ENCODE results near the gene MTA3.

MTA3 gene

DNA sequence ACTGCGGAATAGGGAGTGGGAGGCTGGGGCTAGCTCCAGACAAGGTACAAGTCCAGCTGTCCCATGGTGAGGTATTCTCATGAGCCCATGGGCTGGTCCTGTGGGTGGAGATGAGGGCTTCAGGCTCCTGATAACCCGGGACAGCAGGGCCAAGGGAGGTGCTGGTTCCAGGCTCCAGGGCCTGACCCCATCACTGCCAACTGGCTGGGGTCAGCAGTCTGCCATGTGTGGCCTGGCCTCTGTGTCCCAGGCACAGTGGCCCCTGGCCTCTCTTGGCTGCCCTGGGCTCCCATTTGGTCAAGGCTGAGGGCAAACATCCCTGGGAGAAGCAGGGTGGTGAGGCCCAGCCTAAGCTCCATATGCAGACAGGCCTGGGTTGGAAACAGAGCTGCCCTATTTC is 196.5 kb downstream of the MTA3 start:
- H3K36me3 Mint-ChIP-seq (ENCODE audit: low read depth), result peaks cover 10% of the 10 kb centered on the region
- TF ChIP-seq, protein P1, sequence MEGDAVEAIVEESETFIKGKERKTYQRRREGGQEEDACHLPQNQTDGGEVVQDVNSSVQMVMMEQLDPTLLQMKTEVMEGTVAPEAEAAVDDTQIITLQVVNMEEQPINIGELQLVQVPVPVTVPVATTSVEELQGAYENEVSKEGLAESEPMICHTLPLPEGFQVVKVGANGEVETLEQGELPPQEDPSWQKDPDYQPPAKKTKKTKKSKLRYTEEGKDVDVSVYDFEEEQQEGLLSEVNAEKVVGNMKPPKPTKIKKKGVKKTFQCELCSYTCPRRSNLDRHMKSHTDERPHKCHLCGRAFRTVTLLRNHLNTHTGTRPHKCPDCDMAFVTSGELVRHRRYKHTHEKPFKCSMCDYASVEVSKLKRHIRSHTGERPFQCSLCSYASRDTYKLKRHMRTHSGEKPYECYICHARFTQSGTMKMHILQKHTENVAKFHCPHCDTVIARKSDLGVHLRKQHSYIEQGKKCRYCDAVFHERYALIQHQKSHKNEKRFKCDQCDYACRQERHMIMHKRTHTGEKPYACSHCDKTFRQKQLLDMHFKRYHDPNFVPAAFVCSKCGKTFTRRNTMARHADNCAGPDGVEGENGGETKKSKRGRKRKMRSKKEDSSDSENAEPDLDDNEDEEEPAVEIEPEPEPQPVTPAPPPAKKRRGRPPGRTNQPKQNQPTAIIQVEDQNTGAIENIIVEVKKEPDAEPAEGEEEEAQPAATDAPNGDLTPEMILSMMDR (IDR thresholded peaks at IDR 0.05), result no peak

DNA sequence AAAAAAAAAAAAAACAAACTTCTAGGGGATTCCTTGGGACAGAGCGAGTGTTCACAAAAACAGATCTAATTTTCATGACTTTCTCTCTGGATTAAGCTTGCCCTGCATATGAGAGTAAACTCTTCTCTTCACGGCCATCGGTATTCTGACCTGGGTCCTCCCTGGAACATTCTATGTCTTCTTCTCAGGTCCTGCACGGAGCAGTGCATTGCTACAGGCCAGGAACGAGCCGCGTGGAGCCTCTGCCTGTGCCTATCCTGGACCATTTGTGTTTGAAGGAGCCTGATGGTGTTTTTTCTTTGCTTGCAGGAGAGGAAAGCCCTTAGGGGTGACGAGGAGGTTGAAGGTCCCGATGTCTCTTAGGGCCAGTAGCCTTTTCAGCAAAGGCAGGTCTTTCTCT is 197.3 kb downstream of the MTA3 start:
- H3K9me3 Mint-ChIP-seq, result no peaks in the 10 kb centered on the region
- TF ChIP-seq, protein P1 (IDR thresholded peaks at IDR 0.05), result no peak
- DNase-seq, result no peak
- H3K36me3 Mint-ChIP-seq (ENCODE audit: low read depth), result peaks cover 6% of the 10 kb centered on the region
- H3K4me1 Mint-ChIP-seq, result peaks cover 11% of the 10 kb centered on the region
- no peak overlapping the region for H3K4me3 Mint-ChIP-seq
- H3K27ac Mint-ChIP-seq, result no peak overlapping the region
- H3K27me3 Mint-ChIP-seq (ENCODE audit: low read depth, poor library complexity), result peaks cover 9% of the 10 kb centered on the region

More for the DNA sequence above, 196.5 kb downstream of the MTA3 start:
- Mint-ChIP-seq H3K4me3 (no peak overlapping the region), H3K4me1 (peaks cover 11% of the 10 kb centered on the region), H3K27me3 (ENCODE audit: low read depth, poor library complexity) (peaks cover 13% of the 10 kb centered on the region), H3K27ac (no peak overlapping the region), H3K9me3 (no peaks in the 10 kb centered on the region)
- no peak for DNase-seq

GRCh38 chr2:42767080-42767898 is 198.9 kb downstream of the MTA3 start:
- Mint-ChIP-seq H3K36me3 (ENCODE audit: low read depth) (peaks cover 6% of the 10 kb centered on the region), H3K9me3 (no peaks in the 10 kb centered on the region), H3K27me3 (ENCODE audit: low read depth, poor library complexity) (peaks cover 9% of the 10 kb centered on the region), H3K4me1 (peaks cover 11% of the 10 kb centered on the region), H3K27ac (no peak overlapping the region), H3K4me3 (no peak overlapping the region)
- no peak for DNase-seq
- TF ChIP-seq, protein P1 (IDR thresholded peaks at IDR 0.05), result no peak

DNA sequence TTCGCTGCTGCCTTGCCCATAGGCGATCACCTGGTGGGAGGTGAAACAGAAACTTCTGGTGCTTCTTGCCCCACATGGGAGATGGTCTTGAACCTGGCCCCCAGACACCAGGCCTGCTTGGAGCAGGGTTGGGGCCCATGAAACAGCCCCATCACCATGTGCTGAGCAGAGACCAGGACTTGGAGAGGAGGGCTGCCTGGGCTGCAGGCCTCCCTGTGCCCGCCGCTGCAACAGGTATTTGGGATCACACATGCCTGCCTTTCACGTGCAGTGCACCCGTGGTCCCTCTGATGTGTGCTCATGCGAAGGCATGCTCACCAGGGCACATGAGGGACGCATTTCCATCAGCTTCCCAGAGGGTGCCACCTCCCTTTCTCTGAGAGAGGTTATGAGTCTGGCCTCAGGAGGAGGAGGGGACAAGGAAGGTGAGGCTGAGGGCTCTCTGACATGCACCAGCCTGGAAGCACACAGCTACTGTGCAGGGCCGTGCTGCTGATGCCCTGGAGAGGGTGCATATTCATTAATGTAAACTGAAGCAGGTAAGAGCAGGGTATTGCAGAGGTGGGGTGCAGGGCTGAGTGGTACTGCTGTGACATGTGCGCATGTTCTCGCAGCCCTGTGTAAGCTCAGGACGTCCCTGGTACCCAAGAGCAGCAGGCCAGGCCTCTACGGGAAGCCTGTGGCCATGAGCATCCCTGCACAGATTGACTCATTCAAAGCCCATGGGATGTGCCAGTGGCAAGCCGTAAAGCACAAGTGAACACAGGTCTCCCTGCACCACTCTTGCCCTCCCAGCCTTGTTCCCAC is 199.7 kb downstream of the MTA3 start:
- H3K4me1 Mint-ChIP-seq, result peaks cover 11% of the 10 kb centered on the region
- H3K4me3 Mint-ChIP-seq, result no peak overlapping the region
- TF ChIP-seq, protein P1 (IDR thresholded peaks at IDR 0.05), result no peak
- no peak for DNase-seq
- no peaks in the 10 kb centered on the region for H3K9me3 Mint-ChIP-seq
- H3K27me3 Mint-ChIP-seq (ENCODE audit: low read depth, poor library complexity), result peaks cover 9% of the 10 kb centered on the region
- H3K36me3 Mint-ChIP-seq (ENCODE audit: low read depth), result peaks cover 1% of the 10 kb centered on the region
- H3K27ac Mint-ChIP-seq, result no peak overlapping the region

DNA sequence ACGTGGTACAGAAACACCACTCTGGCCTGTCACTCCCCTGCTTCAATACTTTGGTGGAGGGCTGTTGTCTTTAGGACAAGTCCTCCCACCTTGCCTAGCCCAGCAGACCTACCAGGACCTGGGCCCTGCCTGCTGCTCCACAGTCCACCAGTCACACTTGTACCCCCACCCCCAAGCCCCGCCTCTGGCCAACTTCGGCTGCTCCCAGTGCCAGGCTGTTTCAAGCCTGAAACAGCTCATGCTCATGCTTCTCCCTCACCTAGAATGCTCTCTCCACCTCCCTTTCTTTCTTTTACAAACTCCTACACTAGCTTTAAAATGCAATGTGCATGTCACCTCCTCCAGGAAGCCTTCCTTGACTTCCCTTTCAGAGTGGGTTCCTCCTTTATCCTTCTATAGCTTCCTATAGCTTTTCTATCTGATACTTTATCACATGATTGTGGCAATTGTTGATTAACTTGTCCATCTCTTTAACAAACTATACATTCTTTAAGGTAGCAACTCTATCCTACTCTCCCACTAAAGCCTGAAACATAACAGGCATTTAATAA is 200.3 kb downstream of the MTA3 start:
- H3K27ac Mint-ChIP-seq, result no peak overlapping the region
- peaks cover 2% of the 10 kb centered on the region for H3K36me3 Mint-ChIP-seq (ENCODE audit: low read depth)
- H3K4me3 Mint-ChIP-seq, result no peak overlapping the region
- peaks cover 11% of the 10 kb centered on the region for H3K4me1 Mint-ChIP-seq
- H3K27me3 Mint-ChIP-seq (ENCODE audit: low read depth, poor library complexity), result peaks cover 9% of the 10 kb centered on the region
- TF ChIP-seq, protein P1 (IDR thresholded peaks at IDR 0.05), result no peak
- no peak for DNase-seq
- no peaks in the 10 kb centered on the region for H3K9me3 Mint-ChIP-seq

All from nephron progenitor cell (in vitro differentiated cells).